Activated T-cell treated with anti-CD3 and anti-CD28 coated beads, Interleukin-2, amount 50 U/mL, for 72 hours (primary cell): ENCODE results near the gene FNDC3A. TPM values are rescaled to one million over a fixed set of nuclear protein-coding genes. Genes with fewer than 3 reads are reported as not detected.

Source experiments
- ATAC-seq, 2 donors: fragments of 150-1000 bp; cut with Tn5 transposase; replicated peaks in 1 of 2; 2 replicates each; pipeline ENCODE4 v1.10.0; 2021; ENCODE audit warnings: moderate library complexity in 2 of 2, mild to moderate bottlenecking in 1 of 2
- DNase-seq, 2 donors: peaks; one replicate each; pipeline ENCODE4 v3.0.0; 2021 to 2022; ENCODE audit warnings: mixed read lengths in 1 of 2
- H3K27ac Mint-ChIP-seq: one replicate; pipeline ENCODE4 v1.8.0; 2022; ENCODE audit warnings: mild to moderate bottlenecking, moderate library complexity, mixed read lengths
- H3K27me3 Mint-ChIP-seq: one replicate; pipeline ENCODE4 v1.8.0; 2022; ENCODE audit warnings: low read depth, mixed read lengths
- H3K36me3 Mint-ChIP-seq, 2 donors: one replicate each; pipeline ENCODE4 v1.8.0; 2022; ENCODE audit warnings: mixed read lengths in 2 of 2, mild to moderate bottlenecking in 1 of 2; ENCODE audit not compliant: insufficient read depth in 2 of 2
- H3K4me1 Mint-ChIP-seq: one replicate; pipeline ENCODE4 v1.8.0; 2022; ENCODE audit warnings: low read depth, mixed read lengths
- H3K4me3 Mint-ChIP-seq, 2 donors: one replicate each; pipeline ENCODE4 v1.8.0; 2022; ENCODE audit warnings: mild to moderate bottlenecking in 2 of 2, mixed read lengths in 2 of 2, moderate library complexity in 2 of 2
- H3K9me3 Mint-ChIP-seq, 2 donors: one replicate each; pipeline ENCODE4 v1.8.0; 2022; ENCODE audit warnings: mixed read lengths in 2 of 2
- total RNA-seq, 2 donors: library from RNA; stranded (reverse); gene quantifications; one replicate each; pipeline ENCODE4 v1.2.3, GENCODE V29; 2022

Gene FNDC3A
- total RNA-seq, 2 donors from 2014 or later, result 26.7 to 33.1 TPM

GRCh38 chr13:49256841-49257240 is 281.1 kb downstream of the FNDC3A start:
- Mint-ChIP-seq H3K4me3 (no peak overlapping the region), H3K27ac (no peak overlapping the region), H3K27me3 (no peaks in the 10 kb centered on the region), H3K36me3 (peaks cover 5 to 19% of the 10 kb centered on the region in 2 donors), H3K4me1 (peaks cover 37% of the 10 kb centered on the region), H3K9me3 (no peaks in the 10 kb centered on the region)
- ATAC-seq, result no peak
- no peak for DNase-seq

GRCh38 chr13:49258089-49258796 is 282.5 kb downstream of the FNDC3A start:
- peaks cover 5 to 19% of the 10 kb centered on the region in 2 donors for H3K36me3 Mint-ChIP-seq
- no peak for DNase-seq

More at GRCh38 chr13:49258089-49258796, 282.5 kb downstream of the FNDC3A start:
- Mint-ChIP-seq H3K27me3 (no peaks in the 10 kb centered on the region), H3K27ac (peak overlapping the region; percentile 30), H3K4me1 (peaks cover 35% of the 10 kb centered on the region), H3K9me3 (no peaks in the 10 kb centered on the region), H3K4me3 (peak overlapping the region; percentile 69 to 70)
- peak in 1 of 2 donors; percentile 11 for ATAC-seq

Other genes with a start within 250 kb of the FNDC3A start
- gene MLNR, start 244.4 kb downstream of the FNDC3A start, total RNA-seq, result under 1 TPM in 1 of 2 donors, not detected in 1; 0.19 TPM